Trophoblast cell (in vitro differentiated cells and primary cell): ENCODE results near the gene NBAS.
"Not testable (repeated sequence)": the region's sequence is repeated elsewhere in the genome, so short reads cannot be mapped to it uniquely, and the experiment has no call there.

Experiments
- DNase-seq, 2 donors: peaks; one replicate each; pipeline ENCODE4 v3.0.0-alpha.2; 2016
- H2AFZ ChIP-seq: 2 replicates; pipeline ENCODE4 v1.6.1; 2013; ENCODE audit warnings: low read length, moderate library complexity, mild to moderate bottlenecking; ENCODE audit not compliant: insufficient read depth, poor library complexity
- H2AK5ac ChIP-seq: 2 replicates; pipeline ENCODE4 v1.6.1; 2013; ENCODE audit warnings: mild to moderate bottlenecking, low read length
- H2BK120ac ChIP-seq: 2 replicates; pipeline ENCODE4 v1.6.1; 2013; ENCODE audit warnings: low read length, mild to moderate bottlenecking, moderate library complexity; ENCODE audit not compliant: insufficient read depth, poor library complexity
- H2BK12ac ChIP-seq: 2 replicates; pipeline ENCODE4 v1.6.1; 2013; ENCODE audit warnings: mild to moderate bottlenecking, low read length, moderate library complexity
- H2BK5ac ChIP-seq: 2 replicates; pipeline ENCODE4 v1.6.1; 2013; ENCODE audit warnings: low read length, low read depth, moderate library complexity, mild to moderate bottlenecking; ENCODE audit not compliant: poor library complexity
- H3K14ac ChIP-seq: 2 replicates; pipeline ENCODE4 v1.6.1; 2013; ENCODE audit warnings: mild to moderate bottlenecking, low read length
- H3K18ac ChIP-seq: 2 replicates; pipeline ENCODE4 v1.6.1; 2013; ENCODE audit warnings: mild to moderate bottlenecking, low read length
- H3K23ac ChIP-seq: 2 replicates; pipeline ENCODE4 v1.6.1; 2013; ENCODE audit warnings: low read length
- H3K27ac ChIP-seq: 2 replicates; pipeline ENCODE4 v1.5.1; 2013; ENCODE audit warnings: low read depth, mild to moderate bottlenecking, inconsistent platforms, low read length, moderate library complexity
- H3K27me3 ChIP-seq: 2 replicates; pipeline ENCODE4 v1.6.1; 2013; ENCODE audit warnings: inconsistent platforms, mild to moderate bottlenecking, low read length, moderate library complexity; ENCODE audit not compliant: insufficient read depth
- H3K36me3 ChIP-seq, 2 experiments: 1 replicate in 1 of 2; 2 replicates in 1 of 2; pipeline ENCODE4 v1.6.1; 2013; ENCODE audit warnings: low read length in 2 of 2, mild to moderate bottlenecking in 2 of 2, moderate library complexity in 1 of 2; ENCODE audit not compliant: insufficient read depth in 2 of 2, control insufficient read depth in 1 of 2
- H3K4ac ChIP-seq: 2 replicates; pipeline ENCODE4 v1.6.1; 2013; ENCODE audit warnings: low read depth, mild to moderate bottlenecking, low read length, moderate library complexity
- H3K4me1 ChIP-seq, 2 experiments: 1 replicate in 1 of 2; 2 replicates in 1 of 2; pipeline ENCODE4 v1.6.1; 2013; ENCODE audit warnings: low read length in 2 of 2, mild to moderate bottlenecking in 2 of 2, moderate library complexity in 1 of 2; ENCODE audit not compliant: insufficient read depth in 2 of 2, control insufficient read depth in 1 of 2
- H3K4me2 ChIP-seq: 2 replicates; pipeline ENCODE4 v1.6.1; 2013; ENCODE audit warnings: inconsistent platforms, mild to moderate bottlenecking, low read length, moderate library complexity
- H3K4me3 ChIP-seq: 2 replicates; pipeline ENCODE4 v1.5.1; 2013; ENCODE audit warnings: mild to moderate bottlenecking, low read depth, low read length, inconsistent platforms
- H3K79me1 ChIP-seq: one replicate; pipeline ENCODE4 v1.6.1; 2013; ENCODE audit warnings: low read length
- H3K79me2 ChIP-seq: 2 replicates; pipeline ENCODE4 v1.6.1; 2013; ENCODE audit warnings: low read length, mild to moderate bottlenecking; ENCODE audit not compliant: control insufficient read depth, insufficient read depth, poor library complexity
- H3K9ac ChIP-seq: 2 replicates; pipeline ENCODE4 v1.6.1; 2013; ENCODE audit warnings: mild to moderate bottlenecking, low read length
- H3K9me3 ChIP-seq: 2 replicates; pipeline ENCODE4 v1.6.1; 2013; ENCODE audit warnings: low read depth, mild to moderate bottlenecking, control low read depth, inconsistent platforms, low read length; ENCODE audit not compliant: insufficient read depth
- H4K12ac ChIP-seq: 2 replicates; pipeline ENCODE4 v1.6.1; 2013; ENCODE audit warnings: low read depth, mild to moderate bottlenecking, low read length, moderate library complexity
- H4K8ac ChIP-seq: 2 replicates; pipeline ENCODE4 v1.6.1; 2013; ENCODE audit warnings: low read depth, mild to moderate bottlenecking, low read length, moderate library complexity
- H4K91ac ChIP-seq: one replicate; pipeline ENCODE4 v1.6.1; 2013; ENCODE audit warnings: low read depth, mild to moderate bottlenecking, low read length, moderate library complexity
- WGBS: extraction: QIAGEN DNeasy Blood & Tissue Kit; methylation state at CpG from one replicate; pipeline ENCODE4 v1.1.7; 2013; ENCODE audit warnings: missing lambda C conversion rate; ENCODE audit not compliant: insufficient read length, insufficient coverage; ENCODE audit errors: extremely low coverage; 5-methylcytosine and 5-hydroxymethylcytosine counted together

NBAS gene

GRCh38 chr2:15506229-15506819 lies 54.8 kb downstream of the NBAS start:
- H3K79me1 ChIP-seq = no peaks in the 10 kb centered on the region
- H3K4me2 ChIP-seq = no peak overlapping the region
- H3K27ac ChIP-seq = no peak overlapping the region
- H2BK12ac ChIP-seq = no peak overlapping the region
- H4K91ac ChIP-seq = no peak overlapping the region
- H3K9ac ChIP-seq = no peak overlapping the region
- no peak overlapping the region for H4K8ac ChIP-seq
- H2AFZ ChIP-seq = no peak overlapping the region
- no peaks in the 10 kb centered on the region for H3K9me3 ChIP-seq
- no peaks in the 10 kb centered on the region for H3K27me3 ChIP-seq
- H3K4me1 ChIP-seq = no peaks in the 10 kb centered on the region
- no peaks in the 10 kb centered on the region for H3K79me2 ChIP-seq
- H2BK5ac ChIP-seq = no peak overlapping the region
- no peak overlapping the region for H4K12ac ChIP-seq
- DNase-seq = no peak
- no peak overlapping the region for H2BK120ac ChIP-seq
- no CpG with 5 or more reads among the region's 2 CpGs for WGBS
- H3K4me3 ChIP-seq = no peak overlapping the region
- H2AK5ac ChIP-seq = no peak overlapping the region
- H3K14ac ChIP-seq = no peak overlapping the region
- H3K36me3 ChIP-seq = peaks cover 0 to 5% of the 10 kb centered on the region in 2 experiments
- no peak overlapping the region for H3K18ac ChIP-seq
- no peak overlapping the region for H3K23ac ChIP-seq
- no peak overlapping the region for H3K4ac ChIP-seq

- no peak overlapping the region for H2AFZ ChIP-seq
- H3K36me3 ChIP-seq = peaks cover 0 to 4% of the 10 kb centered on the region in 2 experiments
- no peaks in the 10 kb centered on the region for H3K79me1 ChIP-seq
- no peaks in the 10 kb centered on the region for H3K27me3 ChIP-seq
- H2BK12ac ChIP-seq = no peak overlapping the region
- no peak for DNase-seq
- no peak overlapping the region for H3K18ac ChIP-seq
- H3K79me2 ChIP-seq = no peaks in the 10 kb centered on the region
- no peak overlapping the region for H3K27ac ChIP-seq
- no peak overlapping the region for H3K4ac ChIP-seq
- no peaks in the 10 kb centered on the region for H3K9me3 ChIP-seq
- H3K4me3 ChIP-seq = no peak overlapping the region
- no peak overlapping the region for H3K9ac ChIP-seq
- H4K8ac ChIP-seq = no peak overlapping the region
- H2BK120ac ChIP-seq = no peak overlapping the region
- no peak overlapping the region for H4K91ac ChIP-seq
- no peak overlapping the region for H3K14ac ChIP-seq
- H2BK5ac ChIP-seq = no peak overlapping the region
- H3K4me1 ChIP-seq = no peaks in the 10 kb centered on the region
- no peak overlapping the region for H3K4me2 ChIP-seq
- WGBS = no CpG with 5 or more reads among the region's 3 CpGs
- H2AK5ac ChIP-seq = no peak overlapping the region
- H4K12ac ChIP-seq = no peak overlapping the region
- no peak overlapping the region for H3K23ac ChIP-seq
These were observed 56.1 kb downstream of the NBAS start for GRCh38 chr2:15504882-15505663.

GRCh38 chr2:15499251-15499650 lies 61.9 kb downstream of the NBAS start:
- not testable (repeated sequence) for H2BK120ac ChIP-seq, H3K27ac ChIP-seq, H4K8ac ChIP-seq, H3K14ac ChIP-seq, H3K9ac ChIP-seq, H3K4me3 ChIP-seq, H3K18ac ChIP-seq, H3K4me2 ChIP-seq, H2BK12ac ChIP-seq, DNase-seq, H3K4ac ChIP-seq, H3K23ac ChIP-seq, H2AFZ ChIP-seq, H3K9me3 ChIP-seq, H3K4me1 ChIP-seq, H4K91ac ChIP-seq, H4K12ac ChIP-seq, H3K79me1 ChIP-seq, H3K36me3 ChIP-seq, H3K27me3 ChIP-seq, H2BK5ac ChIP-seq, H3K79me2 ChIP-seq, H2AK5ac ChIP-seq
- WGBS = no CpG with 5 or more reads among the region's 1 CpG

- WGBS = no CpG with 5 or more reads among the region's 6 CpGs
- Histone ChIP-seq H3K27ac (no peak overlapping the region), H3K79me1 (no peaks in the 10 kb centered on the region), H3K36me3 (peaks cover 1 to 3% of the 10 kb centered on the region in 2 experiments), H3K4me2 (no peak overlapping the region), H2AK5ac (no peak overlapping the region), H3K9me3 (no peaks in the 10 kb centered on the region), H3K18ac (no peak overlapping the region), H3K4me3 (no peak overlapping the region), H4K12ac (no peak overlapping the region), H3K4me1 (no peaks in the 10 kb centered on the region), H2BK5ac (no peak overlapping the region), H3K79me2 (no peaks in the 10 kb centered on the region), H3K4ac (no peak overlapping the region), H3K14ac (no peak overlapping the region), H3K9ac (no peak overlapping the region), H2BK12ac (no peak overlapping the region), H2BK120ac (no peak overlapping the region), H4K8ac (no peak overlapping the region), H2AFZ (no peak overlapping the region), H4K91ac (no peak overlapping the region), H3K23ac (no peak overlapping the region), H3K27me3 (no peaks in the 10 kb centered on the region)
- no peak for DNase-seq
These were observed 62.6 kb downstream of the NBAS start for GRCh38 chr2:15498554-15498953.
